Common myeloid progenitor, CD34-positive (primary cell): Measurements from ENCODE around the gene CCDC116.
"Not testable (repeated sequence)": the region's sequence is repeated elsewhere in the genome, so short reads cannot be mapped to it uniquely, and the experiment has no call there.

Experiments
- CTCF ChIA-PET: fragments of 350-600 bp; sonication (Branson Sonifier 250); formaldehyde crosslinking; loops from one replicate; lab custom pipeline; 2021; ENCODE audit warnings: antibody characterized with exemption; lab: Charles Lee
- POLR2A ChIA-PET: fragments of 350-600 bp; sonication (Branson Sonifier 250); formaldehyde crosslinking; loops from one replicate; lab custom pipeline; 2021; ENCODE audit warnings: antibody characterized with exemption; lab: Charles Lee
- DNase-seq, 3 donors: peaks; one replicate each; pipeline versions ENCODE4 v3.0.0 to v3.0.0-alpha.2; 2013
- H3K27ac ChIP-seq, 2 experiments: 1 replicate in 1 of 2; 2 replicates in 1 of 2; pipeline ENCODE4 v1.7.0; 2013; ENCODE audit warnings: inconsistent platforms in 2 of 2, low read length in 2 of 2, mild to moderate bottlenecking in 2 of 2, low read depth in 1 of 2, moderate library complexity in 1 of 2; ENCODE audit not compliant: severe bottlenecking in 2 of 2, insufficient read depth in 1 of 2, poor library complexity in 1 of 2
- H3K27me3 ChIP-seq, 5 experiments: replicated peaks in 2 of 5; 1 replicate in 3 of 5; 2 replicates in 2 of 5; pipeline versions ENCODE4 v1.6.1 to v1.7.0; 2013; ENCODE audit warnings: low read length in 4 of 5, mild to moderate bottlenecking in 2 of 5, moderate library complexity in 2 of 5, inconsistent platforms in 1 of 5; ENCODE audit not compliant: insufficient read depth in 5 of 5, control insufficient read depth in 4 of 5
- H3K36me3 ChIP-seq, 4 experiments: 1 replicate in 2 of 4; 2 replicates in 2 of 4; pipeline versions ENCODE4 v1.6.1 to v1.7.0; 2013; ENCODE audit warnings: low read length in 3 of 4, control low read depth in 1 of 4, mild to moderate bottlenecking in 1 of 4; ENCODE audit not compliant: control insufficient read depth in 4 of 4, insufficient read depth in 4 of 4
- H3K4me1 ChIP-seq, 4 experiments: 1 replicate in 3 of 4; 2 replicates in 1 of 4; pipeline versions ENCODE4 v1.6.1 to v1.7.1; 2013; ENCODE audit warnings: low read length in 3 of 4, mild to moderate bottlenecking in 3 of 4, control low read depth in 1 of 4, inconsistent platforms in 1 of 4, moderate library complexity in 1 of 4; ENCODE audit not compliant: control insufficient read depth in 4 of 4, insufficient read depth in 4 of 4; ENCODE audit errors: control extremely low read depth in 1 of 4
- H3K4me3 ChIP-seq, 7 experiments: 1 replicate in 4 of 7; 2 replicates in 3 of 7; pipeline versions ENCODE4 v1.5.1 to v1.7.0; 2013; ENCODE audit warnings: mild to moderate bottlenecking in 7 of 7, low read length in 6 of 7, moderate library complexity in 6 of 7, inconsistent platforms in 2 of 7, low read depth in 2 of 7, control low read depth in 1 of 7; ENCODE audit not compliant: insufficient read depth in 4 of 7, control insufficient read depth in 1 of 7; ENCODE audit errors: extremely low read depth in 1 of 7
- H3K9me3 ChIP-seq, 5 experiments: 1 replicate in 4 of 5; 2 replicates in 1 of 5; pipeline versions ENCODE4 v1.6.1 to v1.7.1; 2013; ENCODE audit warnings: low read length in 4 of 5, mild to moderate bottlenecking in 2 of 5, inconsistent platforms in 1 of 5, low read depth in 1 of 5, moderate library complexity in 1 of 5; ENCODE audit not compliant: control insufficient read depth in 4 of 5, insufficient read depth in 2 of 5; ENCODE audit errors: control extremely low read depth in 1 of 5
- WGBS: methylation state at CpG from one replicate; pipeline ENCODE4 v1.1.5; 2013; ENCODE audit not compliant: insufficient coverage; 5-methylcytosine and 5-hydroxymethylcytosine counted together

CCDC116 gene

GRCh38 chr22:21590809-21591641 is 41.5 kb upstream of the CCDC116 start:
- DNase-seq, result peak in 1 of 3 donors; percentile 22
- peak overlapping the region in 3 of 7 experiments; percentile 20 to 44 (median 26) for H3K4me3 ChIP-seq
- H3K9me3 ChIP-seq, result no peaks in the 10 kb centered on the region
- H3K27ac ChIP-seq, result peak overlapping the region in 1 of 2 experiments; percentile 59
- peaks cover 9 to 58% (median 30%) of the 10 kb centered on the region in 4 experiments for H3K36me3 ChIP-seq
- H3K27me3 ChIP-seq, result no peaks in the 10 kb centered on the region
- 84% methylated on average over 5 of the region's 9 CpGs for WGBS
- POLR2A ChIA-PET, result no interaction called here
- peaks cover 3 to 48% (median 33%) of the 10 kb centered on the region in 4 experiments for H3K4me1 ChIP-seq
- CTCF ChIA-PET, result interaction anchor here (0.9 to 1.8 kb wide), 3 partner anchors 11 to 51 kb away, joined by 3 to 4 read pairs (median 3); partner anchors contain the start of gene SDF2L1

- Histone ChIP-seq H3K27me3 (no peaks in the 10 kb centered on the region), H3K36me3 (peaks cover 9 to 64% (median 31%) of the 10 kb centered on the region in 4 experiments), H3K4me3 (peak overlapping the region in 3 of 7 experiments; percentile 26 to 54 (median 44)), H3K27ac (peak overlapping the region in 1 of 2 experiments; percentile 54), H3K4me1 (peaks cover 3 to 50% (median 35%) of the 10 kb centered on the region in 4 experiments), H3K9me3 (no peaks in the 10 kb centered on the region)
- ChIA-PET POLR2A (no interaction called here), CTCF (interaction anchor here (0.8 to 3.0 kb wide), 6 partner anchors 11 to 50 kb away, joined by 3 to 10 read pairs (median 3); partner anchors contain the start of genes SDF2L1 and YDJC)
- WGBS, result 47% methylated on average over 6 of the region's 9 CpGs
- no peak for DNase-seq
Observed at GRCh38 chr22:21591695-21592094, 40.9 kb upstream of the CCDC116 start.

GRCh38 chr22:21592422-21592821 is 40.1 kb upstream of the CCDC116 start:
- Histone ChIP-seq H3K27me3 (no peaks in the 10 kb centered on the region), H3K4me1 (peaks cover 3 to 50% (median 35%) of the 10 kb centered on the region in 4 experiments), H3K4me3 (peak overlapping the region in 1 of 7 experiments; percentile 44), H3K36me3 (peaks cover 9 to 70% (median 32%) of the 10 kb centered on the region in 4 experiments), H3K9me3 (no peaks in the 10 kb centered on the region), H3K27ac (no peak overlapping the region)
- DNase-seq, result no peak
- WGBS, result 90% methylated on average over 1 of the region's 3 CpGs
- CTCF ChIA-PET, result interaction anchor here (0.8 to 3.0 kb wide), 6 partner anchors 10 to 50 kb away, joined by 3 to 10 read pairs (median 3); partner anchors contain the start of genes SDF2L1 and YDJC
- POLR2A ChIA-PET, result interaction anchor here (0.6 kb wide), 1 partner anchor 9 kb away, joined by 3 read pairs; no protein-coding TSS in a partner anchor

- no peaks in the 10 kb centered on the region for H3K27me3 ChIP-seq
- CTCF ChIA-PET, result interaction anchor here (0.8 to 3.0 kb wide), 3 partner anchors 19 to 37 kb away, joined by 3 to 10 read pairs (median 3); partner anchors contain the start of gene YDJC
- WGBS, result 91% methylated on average over 11 of the region's 11 CpGs
- H3K4me3 ChIP-seq, result no peak overlapping the region
- no peaks in the 10 kb centered on the region for H3K9me3 ChIP-seq
- H3K4me1 ChIP-seq, result peaks cover 0 to 40% (median 25%) of the 10 kb centered on the region in 4 experiments
- H3K27ac ChIP-seq, result no peak overlapping the region
- H3K36me3 ChIP-seq, result peaks cover 9 to 70% (median 32%) of the 10 kb centered on the region in 4 experiments
- POLR2A ChIA-PET, result interaction anchor here (1.2 kb wide), 1 partner anchor 12 kb away, joined by 6 read pairs; no protein-coding TSS in a partner anchor
- DNase-seq, result no peak
Observed at GRCh38 chr22:21593406-21594232, 38.9 kb upstream of the CCDC116 start.

GRCh38 chr22:21594865-21595452 is 37.6 kb upstream of the CCDC116 start:
- no peaks in the 10 kb centered on the region for H3K27me3 ChIP-seq
- peak overlapping the region in 1 of 2 experiments; percentile 21 for H3K27ac ChIP-seq
- ChIA-PET POLR2A (no interaction called here), CTCF (interaction anchor here (0.9 to 2.4 kb wide), 2 partner anchors 9 to 12 kb away, joined by 3 to 7 read pairs; no protein-coding TSS in a partner anchor)
- no peak overlapping the region for H3K4me3 ChIP-seq
- no peak for DNase-seq
- peaks cover 0 to 35% (median 24%) of the 10 kb centered on the region in 4 experiments for H3K4me1 ChIP-seq
- 100% methylated on average over 2 of the region's 5 CpGs for WGBS
- H3K36me3 ChIP-seq, result peaks cover 9 to 69% (median 31%) of the 10 kb centered on the region in 4 experiments
- no peaks in the 10 kb centered on the region for H3K9me3 ChIP-seq

- POLR2A ChIA-PET, result not testable (repeated sequence)
- 97% methylated on average over 11 of the region's 13 CpGs for WGBS
Observed at GRCh38 chr22:21596356-21597135, 36.0 kb upstream of the CCDC116 start.

More at GRCh38 chr22:21596356-21597135, 36.0 kb upstream of the CCDC116 start:
- CTCF ChIA-PET, result interaction anchor here (2.4 kb wide), 1 partner anchor 10 kb away, joined by 7 read pairs; no protein-coding TSS in a partner anchor
- not testable (repeated sequence) for H3K4me3 ChIP-seq, H3K27ac ChIP-seq, H3K9me3 ChIP-seq, H3K27me3 ChIP-seq
- peaks cover 9 to 60% (median 31%) of the 10 kb centered on the region in 4 experiments for H3K36me3 ChIP-seq
- peaks cover 0 to 23% (median 13%) of the 10 kb centered on the region in 4 experiments for H3K4me1 ChIP-seq
- peak in 2 of 3 donors; percentile 64 to 77 for DNase-seq
